Left lung (tissue), 10 donors: ENCODE results near the gene MAP7D1. TPM values are rescaled to one million over a fixed set of nuclear protein-coding genes. Genes with fewer than 3 reads are reported as not detected.
A peak's percentile ranks its signal among the peaks of the same experiment; 100 is the strongest.

Experiments
- ATAC-seq: fragments of 200-7000 bp; cut with Tn5 transposase; one replicate; pipeline ENCODE4 v1.9.1; 2020; ENCODE audit warnings: moderate library complexity
- DNase-seq, 4 donors: peaks; one replicate each; pipeline ENCODE4 v3.0.0-alpha.2; 2013 to 2020
- H3K27ac ChIP-seq, 2 donors: fragments of 200-600 bp; sonication (generic) in 1 of 2; one replicate each; pipeline versions ENCODE4 v1.5.0 to v1.8.0; 2020 to 2021
- H3K27me3 ChIP-seq, 2 donors: fragments of 200-600 bp; sonication (generic) in 1 of 2; one replicate each; pipeline versions ENCODE4 v1.5.0 to v1.8.0; 2020 to 2021
- H3K36me3 ChIP-seq, 2 donors: fragments of 200-600 bp; sonication (generic) in 1 of 2; one replicate each; pipeline versions ENCODE4 v1.5.0 to v1.8.0; 2020 to 2021
- H3K4me1 ChIP-seq, 2 donors: fragments of 200-600 bp; one replicate each; pipeline ENCODE4 v1.8.0; 2021
- H3K4me3 ChIP-seq, 2 donors: fragments of 200-600 bp; sonication (generic) in 1 of 2; one replicate each; pipeline versions ENCODE4 v1.5.0 to v1.8.0; 2020 to 2021; ENCODE audit warnings: mild to moderate bottlenecking in 1 of 2
- H3K9me3 ChIP-seq, 2 donors: fragments of 200-600 bp; sonication (generic) in 1 of 2; one replicate each; pipeline versions ENCODE4 v1.5.0 to v1.8.0; 2020 to 2021
- intact Hi-C, 2 donors: fragments of 100-400 bp; cut with DNase I; formaldehyde crosslinking; loops; one replicate each; pipeline versions ENCODE4 v1.11.2 to v1.14.2; 2022
- polyA plus RNA-seq, 6 donors: library from polyadenylated mRNA; unstranded; fragments of 120-200 nt; gene quantifications; one replicate each; pipeline ENCODE4 v1.2.1, GENCODE V29; 2013; ENCODE audit not compliant: insufficient read length in 6 of 6
- total RNA-seq, 2 donors: library from RNA; stranded (reverse); fragmentation: NEBNext Ultra II Directional; extraction: Animal tissue kit (Norgen Biotek cat#: 25700); gene quantifications; one replicate each; pipeline ENCODE4 v1.2.1, GENCODE V29; 2021
- TF ChIP-seq, protein P1 (sequence below), 2 donors: fragments of 200-600 bp; sonication (generic) in 1 of 2; IDR thresholded peaks; one replicate each; pipeline versions ENCODE4 v1.5.0 to v1.8.0; 2021; ENCODE audit warnings: antibody characterized with exemption in 2 of 2
- donor health status: DM: no; HTN: yes; CAD: no.
- donor health status: DM: no; HTN: no; CAD: no.

Gene MAP7D1
- total and polyA plus RNA-seq, 8 donors: 54.6 to 147 (median 79.7) TPM

DNA sequence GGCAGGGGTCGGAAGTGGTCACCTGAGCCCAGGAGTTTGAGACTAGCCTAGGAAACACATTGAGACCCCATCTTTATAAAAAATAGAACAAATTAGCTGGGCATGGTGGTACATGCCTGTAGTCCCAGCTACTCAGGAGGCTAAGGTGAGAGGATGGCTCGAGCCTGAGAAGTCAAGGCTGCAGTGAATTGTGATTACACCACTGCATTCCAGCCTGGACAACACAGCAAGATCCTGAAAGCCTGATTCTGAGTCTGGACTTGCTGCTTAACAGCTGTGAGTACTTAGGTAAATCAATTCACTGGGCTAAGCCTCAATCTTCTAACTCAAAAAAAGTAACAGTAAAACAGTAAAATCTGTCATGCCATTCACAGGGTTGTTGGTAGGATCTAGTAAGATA lies 11.5 kb upstream of the MAP7D1 start:
- H3K4me1 ChIP-seq: peaks cover 9 to 52% of the 10 kb centered on the region in 2 donors
- intact Hi-C loops: no loop called here
- no peaks in the 10 kb centered on the region for H3K9me3 ChIP-seq
- peaks cover 0 to 14% of the 10 kb centered on the region in 2 donors for H3K36me3 ChIP-seq
- no peak overlapping the region for H3K4me3 ChIP-seq
- no peak for DNase-seq
- ATAC-seq: no peak
- H3K27me3 ChIP-seq: no peaks in the 10 kb centered on the region
- TF ChIP-seq, protein P1, sequence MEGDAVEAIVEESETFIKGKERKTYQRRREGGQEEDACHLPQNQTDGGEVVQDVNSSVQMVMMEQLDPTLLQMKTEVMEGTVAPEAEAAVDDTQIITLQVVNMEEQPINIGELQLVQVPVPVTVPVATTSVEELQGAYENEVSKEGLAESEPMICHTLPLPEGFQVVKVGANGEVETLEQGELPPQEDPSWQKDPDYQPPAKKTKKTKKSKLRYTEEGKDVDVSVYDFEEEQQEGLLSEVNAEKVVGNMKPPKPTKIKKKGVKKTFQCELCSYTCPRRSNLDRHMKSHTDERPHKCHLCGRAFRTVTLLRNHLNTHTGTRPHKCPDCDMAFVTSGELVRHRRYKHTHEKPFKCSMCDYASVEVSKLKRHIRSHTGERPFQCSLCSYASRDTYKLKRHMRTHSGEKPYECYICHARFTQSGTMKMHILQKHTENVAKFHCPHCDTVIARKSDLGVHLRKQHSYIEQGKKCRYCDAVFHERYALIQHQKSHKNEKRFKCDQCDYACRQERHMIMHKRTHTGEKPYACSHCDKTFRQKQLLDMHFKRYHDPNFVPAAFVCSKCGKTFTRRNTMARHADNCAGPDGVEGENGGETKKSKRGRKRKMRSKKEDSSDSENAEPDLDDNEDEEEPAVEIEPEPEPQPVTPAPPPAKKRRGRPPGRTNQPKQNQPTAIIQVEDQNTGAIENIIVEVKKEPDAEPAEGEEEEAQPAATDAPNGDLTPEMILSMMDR (IDR thresholded peaks at IDR 0.05): no peak
- H3K27ac ChIP-seq: no peak overlapping the region

DNA sequence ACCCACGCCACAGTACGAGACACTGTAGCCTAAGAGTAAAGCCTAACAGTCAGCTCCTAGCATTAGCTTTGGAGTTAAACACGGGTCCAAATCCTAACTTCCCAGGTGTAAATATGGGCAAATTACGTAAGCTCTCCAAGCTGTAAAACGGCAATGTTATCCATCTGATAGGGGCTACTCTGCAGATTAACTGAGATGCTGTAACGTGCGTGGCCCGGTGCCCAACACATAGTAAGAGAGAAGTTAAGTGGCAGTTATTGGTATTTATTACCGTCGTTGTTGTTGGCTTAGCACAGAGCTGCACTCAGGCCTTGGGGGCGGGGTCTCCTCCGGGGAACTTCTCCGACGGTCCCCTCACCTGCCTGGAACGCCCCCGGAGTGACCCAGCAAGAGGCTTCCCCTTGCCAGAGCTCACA lies 7.1 kb upstream of the MAP7D1 start:
- peaks cover 0 to 5% of the 10 kb centered on the region in 2 donors for H3K36me3 ChIP-seq
- no peaks in the 10 kb centered on the region for H3K9me3 ChIP-seq
- peaks cover 31 to 60% of the 10 kb centered on the region in 2 donors for H3K4me1 ChIP-seq
- ATAC-seq (no peak), DNase-seq (no peak)
- H3K27me3 ChIP-seq: no peaks in the 10 kb centered on the region
- intact Hi-C loops: no loop called here
- peak overlapping the region; percentile 62 to 81 for H3K4me3 ChIP-seq
- H3K27ac ChIP-seq: peak overlapping the region; percentile 77 to 99
- TF ChIP-seq, protein P1 (IDR thresholded peaks at IDR 0.05): no peak

DNA sequence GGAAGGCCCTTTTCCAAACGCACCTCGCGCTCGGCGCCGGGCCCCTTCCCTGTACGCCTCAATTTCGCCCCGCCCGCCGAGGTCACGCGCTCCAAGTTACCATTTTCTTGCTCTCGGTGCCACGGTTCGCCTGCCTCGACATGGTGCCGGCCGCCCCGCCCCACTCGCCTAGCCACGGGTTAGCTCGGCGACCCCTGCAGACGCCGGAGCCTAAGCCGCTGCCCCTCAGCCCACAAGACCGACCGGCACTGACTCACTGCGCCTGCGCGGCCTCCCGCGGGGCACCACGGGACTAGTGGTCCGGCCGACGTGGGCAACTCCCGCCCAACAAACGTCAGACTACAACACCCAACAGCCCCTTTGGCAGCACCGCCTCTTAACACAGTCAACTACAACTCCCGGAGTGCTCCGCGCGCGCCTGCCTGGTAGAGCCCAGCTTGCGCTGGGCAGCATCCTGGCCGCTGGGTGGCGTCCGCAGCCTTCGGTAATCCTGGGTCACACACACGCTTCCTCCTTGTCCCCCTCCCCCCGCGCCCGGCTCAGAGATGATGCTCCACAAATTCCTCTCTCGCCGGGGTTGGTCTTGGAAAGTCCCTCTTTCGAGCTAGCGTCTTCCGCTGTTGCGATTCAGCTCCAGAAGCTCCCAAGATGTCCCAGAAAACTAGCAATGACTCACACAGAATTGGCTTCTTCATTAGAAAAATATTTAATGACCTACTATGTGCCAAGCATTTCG lies 6.6 kb upstream of the MAP7D1 start, which contains the start of gene TRAPPC3:
TSS of gene TRAPPC3 (minus strand) at position 250 of the 736 bp plus-strand sequence. CDS start at position 142, 108 bp downstream.
- Histone ChIP-seq H3K27me3 (no peaks in the 10 kb centered on the region), H3K36me3 (peaks cover 0 to 5% of the 10 kb centered on the region in 2 donors), H3K4me3 (peak within 1 kb of the TSS; percentile 62 to 81), H3K4me1 (peaks cover 31 to 62% of the 10 kb centered on the region in 2 donors), H3K27ac (peak within 1 kb of the TSS; percentile 98 to 99), H3K9me3 (no peaks in the 10 kb centered on the region)
- intact Hi-C loops: no loop called here
- TF ChIP-seq, protein P1 (IDR thresholded peaks at IDR 0.05): peak; percentile 93 to 100
- ATAC-seq (peak; percentile 92), DNase-seq (peak; percentile 99 to 100 (median 100))

DNA sequence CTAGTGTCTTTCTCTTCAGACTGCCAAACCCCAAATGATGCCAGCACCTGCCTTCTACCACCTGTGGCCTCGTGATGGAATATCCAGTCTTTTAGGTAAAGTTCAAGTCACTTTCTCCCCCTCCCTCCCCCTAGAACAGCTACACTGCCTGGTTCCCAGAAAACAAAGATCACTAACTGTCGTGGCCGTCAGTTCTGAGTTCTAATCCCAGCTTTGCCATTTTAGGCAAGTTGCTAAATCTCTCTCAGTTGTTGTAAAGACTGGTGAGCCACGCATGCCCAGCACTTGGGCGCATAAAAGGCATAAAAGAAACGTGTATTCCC lies 6.0 kb upstream of the MAP7D1 start:
- ATAC-seq (no peak), DNase-seq (no peak)
- Histone ChIP-seq H3K4me1 (peaks cover 31 to 68% of the 10 kb centered on the region in 2 donors), H3K27ac (peak overlapping the region; percentile 98 to 99), H3K4me3 (peak overlapping the region; percentile 0 to 81), H3K27me3 (no peaks in the 10 kb centered on the region), H3K36me3 (peaks cover 0 to 5% of the 10 kb centered on the region in 2 donors), H3K9me3 (no peaks in the 10 kb centered on the region)
- TF ChIP-seq, protein P1 (IDR thresholded peaks at IDR 0.05): no peak
- intact Hi-C loops: loop anchor here in 1 of 2 donors (10.0 kb wide), 1 partner anchor 135 kb away; no protein-coding TSS in a partner anchor
